ENCODE results near the gene ZNF469.

The ZNF469 gene

DNA sequence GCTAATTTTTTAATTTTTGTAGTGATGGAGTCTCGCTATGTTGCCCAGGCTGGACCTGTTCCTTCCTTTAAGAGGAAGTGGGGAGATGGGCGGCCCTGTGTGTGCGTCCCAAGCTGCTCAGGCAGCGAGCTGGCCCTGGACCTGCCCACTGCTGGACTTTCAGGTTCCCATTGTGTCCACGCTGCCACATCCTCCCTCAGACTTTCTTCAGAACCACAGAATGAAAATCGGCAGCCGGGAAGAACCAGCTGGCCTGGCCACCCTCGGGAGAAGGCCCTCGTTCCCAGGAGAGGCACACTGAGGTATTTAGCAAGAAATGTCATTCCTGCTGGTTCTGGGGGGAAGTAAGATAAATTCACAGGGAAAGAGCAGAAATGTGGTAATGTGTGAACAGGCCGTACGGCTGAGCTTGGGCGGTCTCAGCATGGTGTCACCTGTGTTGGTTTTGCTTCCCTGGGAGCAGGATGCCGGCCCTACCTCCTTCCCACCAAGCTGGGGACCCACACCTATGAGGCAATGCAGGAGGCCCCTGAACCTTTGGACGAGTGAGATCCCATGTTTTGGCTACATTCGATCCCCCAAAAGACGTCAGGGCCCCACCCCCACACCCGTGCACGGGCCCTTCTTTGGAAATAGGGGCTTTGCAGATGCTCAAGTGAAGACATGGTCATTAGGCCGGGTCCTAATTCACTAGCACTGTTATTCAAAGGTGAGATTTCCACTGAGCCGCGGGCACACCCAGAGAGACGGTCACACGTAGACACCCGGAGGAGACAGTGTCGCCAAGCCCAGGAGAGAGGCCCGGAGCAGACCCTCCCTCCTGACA, 35.9 kb upstream of the ZNF469 start:
- no peak for DNase-seq (ENCODE audit: low read depth, low spot score)

- no peak for DNase-seq (ENCODE audit: low read depth, low spot score)
Measured at GRCh38 chr16:88347656-88348376, 34.9 kb upstream of the ZNF469 start.

DNA sequence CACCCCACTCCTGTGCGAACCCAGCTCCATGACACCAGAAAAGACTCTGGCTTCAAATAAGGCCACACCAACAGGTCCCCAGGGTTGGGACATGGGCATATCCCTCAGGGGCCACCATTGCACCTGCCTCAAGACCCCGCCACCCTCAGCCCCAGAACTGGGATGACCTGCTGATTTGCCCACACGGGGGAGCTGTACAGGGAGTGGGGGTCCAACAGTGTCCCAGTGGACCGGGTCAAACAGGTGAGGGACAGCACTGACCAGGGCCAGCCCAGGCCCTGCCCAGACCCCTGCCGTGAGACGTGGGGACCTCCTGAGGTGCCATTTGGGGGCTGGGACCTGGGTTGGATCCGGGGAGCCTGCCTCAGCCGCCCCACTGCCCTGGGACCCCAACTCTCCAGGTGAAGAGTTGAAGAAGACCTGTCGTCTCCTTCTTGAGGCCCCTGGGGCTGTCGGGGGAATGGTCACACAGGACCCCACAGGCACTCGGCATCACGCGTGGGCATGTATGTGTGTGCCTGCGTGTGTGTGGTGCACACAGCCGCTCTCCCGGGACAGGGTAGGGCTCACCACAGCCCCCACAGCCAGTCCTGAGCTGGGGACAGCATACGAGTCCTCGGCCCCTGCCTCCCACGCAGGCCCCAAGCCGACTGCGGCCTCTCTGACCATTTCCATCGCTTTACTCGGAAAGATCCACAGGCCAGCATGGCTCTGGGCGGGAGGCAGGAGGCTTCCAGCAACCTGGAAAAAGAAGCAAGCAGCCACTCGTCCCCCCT, 34.2 kb upstream of the ZNF469 start:
- DNase-seq (ENCODE audit: low read depth, low spot score) = no peak

- no peak for DNase-seq (ENCODE audit: low read depth, low spot score)
Measured at GRCh38 chr16:88349153-88349902, 33.4 kb upstream of the ZNF469 start.

DNA sequence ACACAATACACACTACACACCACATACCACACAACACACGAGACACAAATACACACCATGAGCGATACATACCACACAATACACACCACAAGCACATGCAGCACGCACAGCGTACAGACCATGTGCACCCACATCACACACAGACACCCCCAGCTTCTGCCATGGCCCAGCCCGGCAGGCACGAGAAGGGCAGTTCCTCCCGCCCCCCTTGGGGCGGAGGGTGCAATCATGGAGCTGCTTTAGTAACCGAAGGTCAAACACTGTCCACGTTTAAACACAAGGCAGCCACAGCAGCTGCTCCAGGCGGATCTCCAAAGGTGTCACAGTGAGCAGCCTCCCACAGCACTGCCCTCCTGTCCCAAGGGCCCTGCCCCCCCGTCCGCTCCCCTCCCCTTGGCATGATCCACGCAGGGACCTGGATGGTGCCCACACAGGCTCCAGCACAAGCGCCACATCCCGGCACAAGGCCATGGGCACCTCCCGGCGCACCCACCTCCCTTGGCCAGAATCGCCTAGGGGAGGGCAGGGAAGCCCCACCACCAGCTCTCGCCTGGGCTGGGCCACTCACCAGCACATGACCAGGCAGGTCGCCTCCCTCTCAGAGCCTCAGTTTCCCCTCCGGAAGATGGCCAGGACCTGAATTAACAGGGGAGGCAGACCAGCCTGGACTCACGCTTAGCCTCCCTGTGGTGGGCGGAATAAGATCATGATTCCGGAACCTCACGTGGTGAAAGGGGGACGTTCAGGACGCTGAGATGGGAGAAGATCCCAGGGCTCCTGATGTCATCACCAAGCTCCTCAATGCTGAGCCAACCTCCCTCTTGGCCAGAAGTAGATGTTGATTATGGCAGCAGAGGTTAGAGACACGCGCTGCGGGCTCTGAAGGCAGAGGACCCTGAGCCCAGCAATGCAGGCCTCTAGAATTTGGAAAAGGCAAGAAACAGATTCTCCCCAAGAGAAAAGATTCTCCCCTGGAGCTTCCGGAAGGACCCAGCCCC, 32.6 kb upstream of the ZNF469 start:
- no peak for DNase-seq (ENCODE audit: low read depth, low spot score)

- no peak for DNase-seq (ENCODE audit: low read depth, low spot score)
Measured at GRCh38 chr16:88350922-88351321, 31.8 kb upstream of the ZNF469 start.

DNA sequence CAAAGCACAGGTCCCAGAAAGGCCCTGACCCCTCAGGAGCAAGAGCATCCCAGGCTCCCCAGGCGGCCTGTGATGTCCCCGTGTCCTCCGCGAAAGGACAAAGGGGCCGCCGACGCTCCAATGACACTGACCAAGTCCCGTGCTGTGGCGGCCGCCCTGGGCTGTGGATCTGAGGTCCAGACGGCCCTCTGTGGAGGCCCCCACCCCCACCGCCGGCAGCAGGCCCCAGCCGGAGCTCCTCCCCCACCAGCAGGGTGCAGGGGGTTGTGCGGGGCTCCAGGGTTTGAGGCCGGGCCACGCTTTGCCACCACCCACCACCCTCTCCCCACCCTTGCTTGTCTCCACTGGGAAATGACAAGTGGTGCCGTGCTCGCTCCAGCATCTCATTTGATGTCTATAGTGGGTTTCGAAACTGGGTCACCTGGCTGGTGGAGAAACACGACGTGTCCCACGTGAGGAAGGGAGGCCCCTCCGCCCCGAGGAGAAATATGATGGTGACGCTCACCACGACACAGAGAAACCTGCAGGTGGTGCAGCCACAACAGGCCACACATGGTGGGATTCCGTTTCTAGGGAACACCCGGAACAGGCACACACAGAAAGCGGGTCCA, 31.2 kb upstream of the ZNF469 start:
- DNase-seq (ENCODE audit: low read depth, low spot score) = no peak

DNA sequence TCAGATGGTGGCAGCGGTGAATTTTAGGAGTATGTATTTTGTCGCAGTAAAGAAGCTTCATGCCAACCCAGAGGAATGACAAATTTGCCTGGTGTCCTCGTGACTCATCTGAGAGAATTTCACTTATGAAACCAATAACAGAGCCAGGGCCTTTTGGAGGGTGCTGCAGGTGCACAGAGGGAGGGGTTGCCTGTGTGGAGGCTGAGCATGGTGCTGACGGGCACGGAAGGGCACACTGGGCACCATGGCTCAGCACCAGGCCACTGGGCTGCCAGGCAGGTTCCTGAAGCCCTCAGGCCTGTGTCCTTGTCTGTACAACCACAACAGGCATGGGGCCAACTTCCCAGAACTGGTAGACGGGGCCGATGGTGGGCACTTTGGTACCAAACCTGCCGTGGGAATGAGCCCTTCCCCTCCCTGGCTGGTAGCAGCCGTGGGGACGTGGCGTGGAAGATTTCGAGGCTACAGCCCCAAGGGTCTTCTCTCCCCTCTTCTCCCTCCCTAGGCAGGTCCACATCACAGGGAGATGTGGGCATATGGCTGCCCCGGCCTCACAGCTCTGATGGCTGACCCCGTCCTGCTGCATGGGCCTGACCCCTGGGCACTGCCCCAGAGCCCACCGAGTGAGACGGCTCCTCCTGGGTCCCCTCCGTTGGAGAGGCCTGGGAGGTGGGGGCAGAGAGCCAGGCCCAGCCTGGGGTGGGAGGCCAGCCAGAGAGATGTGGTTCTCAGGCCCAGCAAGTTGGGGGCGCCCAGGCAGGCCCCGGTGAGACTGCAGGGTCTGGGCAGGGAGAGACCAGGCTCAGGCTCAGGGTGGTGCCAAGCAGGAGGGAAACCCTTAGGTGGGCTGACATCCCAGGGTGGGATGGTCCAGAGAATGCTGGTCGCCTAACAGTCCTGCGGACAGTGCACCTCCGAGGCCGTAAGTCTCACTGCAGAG, 30.2 kb upstream of the ZNF469 start:
- no peak for DNase-seq (ENCODE audit: low read depth, low spot score)

DNA sequence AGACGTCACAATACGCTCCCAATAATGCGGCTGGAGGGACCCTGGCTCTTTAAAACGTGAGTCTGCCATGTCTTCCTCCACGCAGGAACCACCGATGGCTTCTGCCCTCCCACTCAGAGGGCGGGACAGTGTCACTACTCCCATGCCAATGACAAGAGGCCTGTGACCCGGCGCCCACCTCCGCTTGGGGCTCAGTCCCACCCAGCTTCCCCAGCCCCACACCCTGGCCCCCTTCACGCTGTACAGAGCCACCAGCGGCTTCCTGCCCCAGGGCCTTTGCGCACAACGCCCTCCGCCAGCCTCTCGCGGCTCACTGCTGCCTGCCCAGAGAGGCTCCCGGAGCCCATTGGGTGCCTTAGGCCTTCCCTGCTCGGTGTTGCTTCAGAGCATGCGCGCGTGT, 29.5 kb upstream of the ZNF469 start:
- no peak for DNase-seq (ENCODE audit: low read depth, low spot score)

DNA sequence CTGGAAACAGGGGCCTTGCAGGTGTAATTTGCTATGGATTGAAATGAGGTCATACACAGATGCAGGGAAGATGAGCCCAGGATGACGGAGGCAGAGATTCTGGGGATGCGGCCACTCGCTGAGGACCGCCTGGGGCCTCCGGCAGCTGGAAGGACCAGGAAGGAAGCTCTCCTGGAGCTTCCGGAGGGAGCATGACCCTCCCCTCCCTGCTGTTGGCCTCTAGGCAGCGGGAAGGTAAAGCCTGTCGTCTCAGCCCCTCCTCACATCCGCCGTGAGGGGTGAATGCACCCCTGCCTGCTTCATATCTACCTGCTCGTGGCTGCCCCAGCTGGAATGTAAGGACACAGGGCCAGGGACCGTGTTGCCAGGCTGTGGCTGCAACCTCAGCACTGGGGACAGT, 29.1 kb upstream of the ZNF469 start:
- no peak for DNase-seq (ENCODE audit: low read depth, low spot score)

DNA sequence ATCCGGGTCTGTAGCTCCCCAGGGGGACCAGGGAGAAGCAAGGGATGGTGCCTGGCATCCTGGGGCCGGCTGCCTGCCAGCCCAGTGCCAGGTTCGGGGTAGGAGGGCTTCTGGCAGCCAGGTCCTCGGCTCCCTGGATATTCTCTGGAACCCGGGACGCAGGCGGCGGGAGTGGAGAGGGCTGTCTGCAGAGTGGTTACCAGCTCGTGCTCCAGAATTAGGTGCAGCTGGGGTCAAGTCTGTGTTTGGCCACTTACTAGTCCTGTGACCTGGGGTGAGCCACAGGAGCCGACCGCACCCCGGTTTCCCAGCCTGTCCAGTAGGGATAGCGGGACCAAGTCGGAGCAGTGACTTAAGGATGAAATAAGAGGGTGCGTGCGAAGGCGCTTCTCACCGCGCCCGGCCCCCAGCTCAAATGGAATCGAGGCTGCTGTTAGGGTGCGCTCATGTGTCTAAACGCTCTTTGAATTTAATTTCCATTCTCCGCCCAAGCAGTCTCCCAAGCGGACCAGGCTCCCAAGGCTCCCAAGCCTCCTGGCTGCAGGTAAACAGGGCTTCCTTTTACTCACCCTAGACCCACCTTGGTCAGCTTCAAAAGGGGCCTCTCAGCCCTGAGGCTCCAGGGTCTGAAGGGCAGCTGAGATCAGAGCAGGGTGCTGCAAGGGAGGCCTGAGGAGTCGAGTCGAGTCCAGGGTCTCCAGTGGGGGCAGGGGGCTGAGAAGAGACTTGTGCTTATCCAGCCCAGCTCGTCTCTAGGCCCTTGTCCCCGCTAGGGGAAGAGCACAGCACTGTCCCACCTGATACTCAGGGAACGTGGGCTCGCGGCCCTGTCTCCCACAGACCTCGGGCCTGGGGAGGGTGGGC, 28.3 kb upstream of the ZNF469 start:
- DNase-seq (ENCODE audit: low read depth, low spot score) = no peak

- no peak for DNase-seq (ENCODE audit: low read depth, low spot score)
Measured at GRCh38 chr16:88355093-88355388, 27.7 kb upstream of the ZNF469 start.

DNA sequence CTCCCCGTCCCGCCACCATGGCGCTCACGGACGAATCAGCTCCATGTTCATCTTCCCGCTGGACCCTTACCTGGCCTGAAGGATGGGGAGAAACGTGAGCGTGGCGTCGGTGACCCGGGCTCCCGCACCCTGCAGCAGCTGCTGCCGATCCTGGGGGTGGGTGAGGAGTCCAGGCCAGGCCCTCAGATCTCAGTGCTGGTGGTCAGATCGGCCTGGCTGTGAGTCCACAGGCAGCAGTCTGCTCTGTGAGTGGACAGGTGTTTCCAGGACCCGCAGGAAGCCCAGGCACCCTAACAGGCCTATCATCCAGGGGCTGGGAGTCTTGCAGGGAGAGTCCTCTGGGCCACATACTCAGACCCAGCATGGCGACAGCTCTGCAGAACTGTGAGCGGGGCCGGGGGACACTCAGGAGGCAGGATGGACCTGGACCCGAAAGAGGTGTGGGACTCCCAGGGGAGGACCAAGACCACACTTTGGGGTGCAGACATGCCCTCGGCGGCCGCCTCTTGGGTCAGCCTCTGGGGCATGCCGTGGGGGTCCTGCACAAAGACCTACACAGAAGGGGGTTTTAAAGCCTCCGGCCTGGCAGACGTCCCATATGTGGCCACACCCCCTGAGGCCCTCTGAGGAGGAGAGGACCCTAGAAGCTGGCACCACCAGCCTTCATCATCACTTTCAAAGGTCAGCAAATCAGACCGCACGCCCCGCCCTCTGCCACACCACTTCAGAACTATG, 27.2 kb upstream of the ZNF469 start:
- no peak for DNase-seq (ENCODE audit: low read depth, low spot score)

DNA sequence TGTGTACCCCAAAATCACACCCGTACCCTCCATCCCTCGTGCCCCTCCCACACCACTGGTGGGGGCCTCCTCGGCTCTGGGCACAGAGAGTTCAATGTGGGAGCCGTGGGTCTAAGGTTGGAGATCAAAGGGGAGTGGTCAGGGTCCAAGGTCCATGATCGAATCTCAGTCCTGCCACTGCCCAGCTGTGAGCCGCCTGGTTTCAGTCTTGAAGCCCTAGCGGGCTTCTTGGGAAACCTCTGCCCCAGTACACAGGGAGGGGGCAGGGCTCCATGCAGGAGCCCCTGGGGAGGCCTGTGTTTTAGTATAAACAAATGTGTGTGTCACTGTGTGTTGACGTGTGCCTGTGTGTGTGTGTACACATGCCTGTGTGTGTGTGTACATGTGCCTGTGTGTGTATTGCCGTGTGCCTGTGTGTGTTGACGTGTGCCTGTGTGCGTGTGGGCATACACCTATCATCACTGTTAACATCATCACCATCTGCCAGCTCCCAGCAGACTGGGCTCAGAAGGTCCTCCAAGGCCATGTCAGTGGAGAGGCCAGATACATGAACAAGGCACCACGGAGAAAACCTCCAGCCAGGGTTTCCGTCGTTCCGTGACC, 26.5 kb upstream of the ZNF469 start:
- no peak for DNase-seq (ENCODE audit: low read depth, low spot score)

GRCh38 chr16:88356727-88357199, 26.0 kb upstream of the ZNF469 start:
- DNase-seq (ENCODE audit: low read depth, low spot score) = no peak

GRCh38 chr16:88357317-88358022, 25.3 kb upstream of the ZNF469 start:
- peak; percentile 30 for DNase-seq (ENCODE audit: low read depth, low spot score)

All from astrocyte of the hippocampus (primary cell).